Stromal cell of bone marrow (primary cell): ENCODE results near the gene COL23A1.

Experiments used
- DNase-seq: peaks from one replicate; pipeline ENCODE4 v3.0.0-alpha.2; 2012; ENCODE audit warnings: low read depth

COL23A1 gene

GRCh38 chr5:178357121-178357521 is 233.1 kb downstream of the COL23A1 start:
- no peak for DNase-seq

DNA sequence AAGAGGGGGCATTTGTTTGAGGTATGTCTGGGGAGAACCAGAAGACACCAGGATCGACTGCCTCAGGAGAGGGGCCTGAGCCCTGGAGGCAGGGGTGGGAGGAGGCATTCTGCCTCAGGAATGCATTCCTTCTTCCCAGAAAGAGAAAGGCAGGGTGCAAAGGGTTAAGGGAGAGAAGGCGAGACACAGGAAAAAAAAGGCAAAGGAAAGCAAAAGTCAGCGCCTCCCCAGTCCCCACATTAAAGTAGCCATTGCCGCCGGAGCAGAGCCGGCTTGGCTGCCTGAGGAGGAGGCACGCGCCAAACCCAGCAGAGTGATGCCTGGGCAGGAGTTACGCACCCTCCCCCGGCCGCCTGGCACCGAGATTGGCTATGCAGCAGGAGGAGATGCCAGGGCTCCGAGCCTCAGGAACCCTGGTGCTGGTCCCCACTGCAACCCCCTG is 233.7 kb downstream of the COL23A1 start:
- DNase-seq, result no peak

DNA sequence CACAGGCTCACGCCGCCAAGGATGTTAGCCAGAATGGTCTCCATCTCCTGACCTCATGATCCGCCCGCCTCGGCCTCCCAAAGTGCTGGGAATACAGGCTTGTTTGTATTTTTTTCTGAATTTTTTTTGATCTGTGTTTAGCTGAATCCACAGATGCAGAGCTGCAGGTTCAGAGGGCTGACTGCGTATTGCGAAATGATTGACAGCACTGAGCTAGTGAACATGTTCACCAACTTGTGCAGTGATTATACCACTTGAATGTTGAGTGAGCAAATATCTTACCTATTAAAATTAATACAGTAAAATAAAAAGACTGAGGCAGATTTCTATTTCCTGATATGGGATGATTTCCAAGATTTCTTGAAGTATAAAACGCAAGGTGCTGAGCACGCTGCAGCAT is 234.5 kb downstream of the COL23A1 start:
- no peak for DNase-seq

DNA sequence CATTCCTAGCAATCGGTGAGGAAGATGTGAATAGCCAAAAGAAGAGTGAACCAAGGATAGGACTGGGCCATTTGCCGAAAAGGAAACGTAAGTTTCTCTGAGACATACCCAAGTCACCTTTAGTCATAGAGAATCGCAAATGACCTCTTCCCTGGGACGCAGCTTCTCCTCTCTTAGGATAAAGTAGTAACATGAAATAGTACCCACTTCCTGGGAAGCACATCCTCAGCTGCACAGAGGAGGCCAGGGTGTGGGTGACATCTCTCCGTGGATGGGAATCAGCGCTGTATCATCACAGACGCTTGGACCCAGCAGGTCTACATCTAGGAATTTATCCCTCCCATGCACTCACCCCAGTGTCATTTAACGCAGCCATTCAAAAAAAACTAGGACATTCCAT is 236.7 kb downstream of the COL23A1 start:
- DNase-seq, result no peak

DNA sequence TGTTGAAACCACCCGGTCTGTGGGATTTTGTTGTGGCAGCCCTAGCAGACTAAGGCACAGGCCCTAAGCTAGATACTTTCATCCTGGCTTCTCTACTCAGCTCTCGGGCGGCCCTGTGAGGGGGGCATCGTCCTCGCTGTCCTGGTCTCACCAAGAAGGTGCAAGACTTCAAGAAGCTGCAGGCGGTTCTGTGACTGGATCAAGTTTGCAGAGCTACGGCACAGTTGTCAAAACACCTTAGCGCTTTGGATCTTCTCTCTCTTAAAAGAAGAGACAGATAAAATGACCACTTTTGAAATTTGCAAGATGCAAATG is 238.2 kb downstream of the COL23A1 start:
- no peak for DNase-seq

DNA sequence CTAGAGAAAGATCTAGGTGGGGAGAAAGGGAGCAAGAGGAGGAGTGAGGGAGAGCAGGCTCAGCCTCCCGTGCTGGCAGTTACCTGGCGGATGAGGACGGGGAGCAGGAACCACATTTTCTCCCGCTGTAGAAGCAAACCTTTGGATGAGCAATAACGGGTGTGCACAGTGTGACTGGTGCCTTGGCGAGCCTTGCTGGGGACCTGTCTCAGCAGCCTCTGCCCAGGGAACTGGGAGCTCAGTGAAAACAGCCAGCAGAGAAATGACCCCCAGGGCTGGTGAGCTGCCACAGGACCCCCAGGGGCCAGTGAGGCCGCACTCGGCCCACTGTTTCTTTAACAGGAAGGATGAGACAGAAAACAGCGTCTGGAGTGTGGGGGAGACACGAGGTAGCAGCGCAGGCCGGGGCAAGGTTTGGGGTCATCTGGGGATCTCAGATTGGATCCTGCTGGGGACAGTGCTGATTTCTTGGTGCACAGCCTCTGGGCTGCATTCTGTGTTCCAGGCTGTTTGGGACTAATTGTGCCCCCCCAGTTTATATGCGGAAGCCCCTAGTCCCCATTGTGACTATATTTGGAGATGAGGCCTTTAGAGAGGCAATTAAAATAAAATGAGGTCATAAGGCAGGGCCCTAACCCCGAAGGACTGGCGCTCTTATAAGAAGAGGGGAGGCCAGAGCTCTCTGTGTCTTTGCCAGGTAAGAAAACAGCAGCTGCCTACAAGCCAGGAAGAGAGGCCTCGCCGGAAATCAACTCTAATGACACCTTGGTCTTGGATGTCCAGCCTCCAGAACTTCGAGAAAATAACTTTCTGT is 238.8 kb downstream of the COL23A1 start:
- no peak for DNase-seq

GRCh38 chr5:178350361-178351220 is 239.6 kb downstream of the COL23A1 start:
- no peak for DNase-seq

GRCh38 chr5:178349625-178350353 is 240.4 kb downstream of the COL23A1 start:
- DNase-seq, result no peak

- no peak for DNase-seq
Observed at GRCh38 chr5:178349075-178349511, 241.1 kb downstream of the COL23A1 start.

DNA sequence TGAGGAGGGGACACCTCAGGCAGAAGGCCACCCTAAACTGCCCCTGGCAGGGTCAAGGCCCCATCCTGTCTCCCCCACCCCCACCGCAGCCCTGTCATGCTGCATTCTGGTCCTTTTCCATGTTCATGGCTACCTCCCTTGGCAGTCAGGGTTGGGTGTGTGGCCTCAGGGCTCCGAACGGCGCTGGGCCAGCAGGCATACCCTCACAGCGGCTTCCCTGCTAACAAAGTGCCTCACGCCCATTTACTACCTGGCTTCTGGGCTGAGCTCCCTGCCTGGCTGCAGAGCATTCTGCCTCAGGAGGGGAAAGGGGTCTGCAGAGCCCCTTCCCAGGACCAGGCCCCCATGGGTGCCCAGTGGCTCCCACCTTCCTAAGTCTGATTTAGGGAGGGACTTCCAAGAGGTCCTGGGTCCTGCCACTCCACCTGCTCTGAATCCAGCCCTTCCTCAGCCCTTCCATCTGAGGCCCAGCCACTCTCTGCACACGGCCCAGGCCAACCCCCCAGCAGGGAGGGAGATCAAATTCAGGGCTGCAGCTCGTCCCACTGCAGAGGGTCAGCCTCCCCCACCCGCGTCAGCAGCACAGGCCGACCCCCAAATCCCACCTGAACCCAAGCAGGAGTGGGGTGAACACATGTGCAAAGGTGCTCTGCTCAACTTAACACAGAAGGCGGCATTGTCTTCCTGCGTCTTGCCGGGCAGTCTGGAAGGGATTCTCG is 241.7 kb downstream of the COL23A1 start:
- DNase-seq, result no peak

DNA sequence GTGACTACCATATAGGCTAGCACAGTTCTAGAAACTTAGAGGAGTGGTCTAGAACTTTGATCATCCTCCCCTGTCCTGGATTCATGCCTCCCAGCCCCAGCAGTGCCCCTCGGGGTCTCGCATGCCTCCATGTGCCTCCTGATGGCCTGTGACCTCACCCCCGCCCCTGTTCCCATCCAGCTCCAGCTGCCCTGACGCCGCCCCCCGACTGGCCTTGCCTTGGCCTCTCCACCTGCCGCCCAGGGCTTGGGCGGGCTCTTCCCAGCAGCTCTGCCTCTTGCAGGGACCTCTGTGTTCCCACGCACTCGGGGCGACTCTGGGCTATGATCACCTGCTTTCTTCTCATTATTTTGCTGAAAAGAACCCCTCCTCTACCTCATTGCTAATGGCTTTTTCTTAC is 242.2 kb downstream of the COL23A1 start:
- DNase-seq, result no peak

DNA sequence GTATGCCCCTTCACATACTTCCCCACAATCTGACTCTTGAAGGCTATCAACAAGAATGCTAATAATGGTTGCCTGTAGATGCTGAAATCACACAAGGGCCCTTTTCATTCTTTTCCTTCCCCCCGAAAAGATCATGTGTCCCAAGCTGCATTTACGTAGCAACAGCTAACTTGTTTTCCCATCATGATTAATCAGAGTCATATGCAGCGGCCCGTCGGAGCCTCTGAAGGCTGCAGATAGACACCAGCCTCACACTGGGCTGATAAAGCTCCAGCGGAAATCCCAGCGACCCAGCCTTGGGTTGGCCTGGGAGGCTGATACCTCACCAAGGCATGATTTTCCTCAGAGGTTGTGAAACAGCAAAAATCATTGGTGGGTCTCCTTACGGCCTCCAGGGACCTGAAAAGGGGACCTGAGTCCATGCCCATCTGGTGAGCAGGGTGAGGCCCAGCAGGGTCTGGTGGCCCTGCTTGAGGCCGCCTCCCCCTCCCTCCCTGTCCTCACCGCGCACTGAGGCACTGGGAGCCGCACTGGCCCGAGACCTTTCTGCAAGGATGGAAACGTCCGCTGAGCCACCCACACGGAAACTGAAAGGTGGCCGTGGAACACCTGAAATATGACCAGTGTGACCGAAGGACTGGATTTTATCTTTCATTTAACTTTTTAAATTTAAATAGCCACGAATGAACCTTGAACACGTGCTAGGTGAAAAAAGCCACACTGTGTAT is 243.4 kb downstream of the COL23A1 start:
- no peak for DNase-seq

- DNase-seq, result no peak
Observed at GRCh38 chr5:178343306-178343705, 246.9 kb downstream of the COL23A1 start.

- DNase-seq, result no peak
Observed at GRCh38 chr5:178341851-178342140, 248.4 kb downstream of the COL23A1 start.

DNA sequence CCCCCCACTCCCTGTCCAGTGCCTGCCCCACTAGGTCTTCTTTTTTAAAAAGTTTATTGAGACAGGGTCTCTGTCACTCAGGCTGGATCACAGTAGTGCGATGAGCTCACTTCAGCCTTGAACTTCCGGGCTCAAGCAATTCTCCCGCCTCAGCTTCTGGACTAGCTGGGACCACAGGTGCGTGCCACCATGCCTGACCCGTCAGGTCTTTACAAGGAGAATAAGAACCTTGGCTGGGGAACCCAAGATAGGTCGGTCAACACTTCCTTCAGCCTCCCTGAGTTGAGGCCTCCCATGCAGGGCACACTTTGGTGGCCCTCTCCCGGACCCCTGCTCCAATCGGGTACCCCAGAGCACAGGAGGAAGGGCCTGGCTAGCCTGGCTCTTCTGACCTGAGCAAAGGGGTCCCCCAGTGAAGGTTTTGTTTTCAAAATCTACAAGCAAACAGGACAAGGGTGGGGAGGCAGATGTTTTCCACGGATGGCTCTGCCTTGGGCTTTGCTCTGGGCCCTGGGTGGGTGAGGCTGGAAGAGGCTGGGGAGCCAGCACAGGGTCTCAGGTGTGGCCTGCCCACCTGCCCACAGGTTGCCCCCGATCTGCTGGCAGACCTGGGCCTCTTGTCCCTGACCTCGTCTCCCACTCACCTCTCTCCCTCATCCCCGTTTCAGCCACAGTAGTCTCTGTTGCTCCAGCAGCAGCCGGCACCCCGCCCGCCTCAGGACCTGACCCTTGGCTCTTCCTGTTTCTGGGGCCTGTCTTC is 248.9 kb downstream of the COL23A1 start:
- DNase-seq, result no peak

DNA sequence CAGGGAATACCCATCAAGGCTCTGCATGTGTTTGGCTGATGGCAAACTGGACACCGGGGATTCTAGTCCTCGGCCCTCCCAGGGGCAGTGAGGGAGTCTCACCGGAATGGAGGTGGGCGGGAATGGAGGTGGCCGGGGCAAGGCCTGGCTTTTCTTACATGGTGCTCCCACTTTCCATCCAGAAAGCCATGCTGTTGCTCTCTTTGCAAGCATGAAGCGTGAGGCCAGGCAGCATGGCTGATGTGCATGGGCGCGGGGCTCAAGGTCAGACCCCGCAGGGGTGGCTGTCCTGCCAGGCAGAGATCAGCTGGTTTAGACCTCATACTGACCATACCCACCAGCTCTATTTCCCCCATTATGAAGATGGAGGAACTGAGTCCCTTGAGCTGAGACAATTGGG is 249.6 kb downstream of the COL23A1 start:
- no peak for DNase-seq

DNA sequence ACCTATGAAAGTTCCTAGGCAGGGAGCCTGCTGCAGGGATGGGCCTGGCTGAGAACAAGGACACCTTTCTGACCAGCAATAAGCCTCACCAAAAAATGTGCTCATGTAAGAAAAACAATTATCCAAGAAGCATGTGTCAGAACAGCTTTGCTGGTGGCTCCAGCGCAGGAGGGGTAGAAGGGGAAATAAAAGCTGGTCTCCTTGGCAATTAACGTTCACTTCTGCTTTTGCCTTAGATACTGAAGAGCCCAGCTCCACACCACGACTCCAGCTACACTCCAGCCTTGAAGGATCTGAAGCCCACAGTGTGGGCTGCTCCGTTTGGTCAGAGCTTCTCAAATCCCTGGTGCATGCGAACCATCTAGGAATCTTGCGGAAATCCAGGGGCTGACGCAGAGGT is 250.0 kb downstream of the COL23A1 start:
- no peak for DNase-seq

- DNase-seq, result no peak
Observed at GRCh38 chr5:178339272-178339671, 250.9 kb downstream of the COL23A1 start.

- no peak for DNase-seq
Observed at GRCh38 chr5:178338750-178339144, 251.4 kb downstream of the COL23A1 start.

GRCh38 chr5:178338126-178338749 is 252.0 kb downstream of the COL23A1 start:
- no peak for DNase-seq
